HepG2 (cell line): Measurements from ENCODE around the gene ATP6V0A1. TPM values are rescaled to one million over a fixed set of nuclear protein-coding genes. Genes with fewer than 3 reads are reported as not detected.
A peak's percentile ranks its signal among the peaks of the same experiment; 100 is the strongest.

Source experiments
- ARNTL ChIP-seq: sonication (generic); formaldehyde crosslinking; IDR thresholded peaks from 2 replicates; pipeline ENCODE4 v1.4.0; 2020; ENCODE audit warnings: mild to moderate bottlenecking, missing genetic modification reagents
- ATF7-NPFF ChIP-seq: sonication (generic); formaldehyde crosslinking; IDR thresholded peaks from 2 replicates; pipeline ENCODE4 v1.8.1; 2023; ENCODE audit warnings: mild to moderate bottlenecking, low read depth, missing genetic modification reagents, moderate library complexity
- CSRNP1 ChIP-seq: sonication (generic); formaldehyde crosslinking; IDR thresholded peaks from 2 replicates; pipeline ENCODE4 v1.8.1; 2023; ENCODE audit warnings: mild to moderate bottlenecking, missing genetic modification reagents
- FOXM1 ChIP-seq: sonication (generic); formaldehyde crosslinking; IDR thresholded peaks from 2 replicates; pipeline ENCODE4 v1.5.0; 2020; ENCODE audit warnings: missing genetic modification reagents
- GFI1 ChIP-seq: sonication (generic); formaldehyde crosslinking; IDR thresholded peaks from 2 replicates; pipeline ENCODE4 v1.5.0; 2020; ENCODE audit warnings: missing genetic modification reagents, mild to moderate bottlenecking, borderline replicate concordance
- GMEB2 ChIP-seq: IDR thresholded peaks from 2 replicates; pipeline ENCODE4 v1.6.1; 2016; ENCODE audit warnings: missing biosample characterization, missing genetic modification reagents, low read depth
- MBD4 ChIP-seq: IDR thresholded peaks from 2 replicates; pipeline ENCODE4 v1.6.1; 2012; ENCODE audit warnings: low read length, inconsistent platforms, borderline replicate concordance
- MIXL1 ChIP-seq: IDR thresholded peaks from 2 replicates; pipeline ENCODE4 v1.6.1; 2016
- MLX ChIP-seq: IDR thresholded peaks from 2 replicates; pipeline ENCODE4 v1.6.1; 2016
- NR2F2 ChIP-seq: IDR thresholded peaks from 2 replicates; pipeline ENCODE4 v1.6.1; 2012; ENCODE audit warnings: low read depth, inconsistent platforms, borderline replicate concordance
- PPARG ChIP-seq: conservative IDR thresholded peaks from 2 replicates; pipeline ENCODE4 v1.6.1; 2016; ENCODE audit warnings: missing biosample characterization, missing genetic modification reagents
- RARG ChIP-seq: sonication (generic); formaldehyde crosslinking; IDR thresholded peaks from 2 replicates; pipeline ENCODE4 v1.4.0; 2020; ENCODE audit warnings: low read depth, mild to moderate bottlenecking, missing genetic modification reagents
- SP1 ChIP-seq, 2 experiments: fragments of 450-650 bp in 1 of 2; sonication (generic) in 1 of 2; formaldehyde crosslinking in 1 of 2; IDR thresholded peaks; 2 replicates each; pipeline versions ENCODE4 v1.4.0 to v1.6.1; 2016 to 2020; ENCODE audit warnings: missing genetic modification reagents in 1 of 2
- ZBTB20 ChIP-seq: sonication (generic); formaldehyde crosslinking; IDR thresholded peaks from 2 replicates; pipeline ENCODE4 v1.8.1; 2023; ENCODE audit warnings: missing genetic modification reagents, low read depth, mild to moderate bottlenecking, borderline replicate concordance
- ZNF251 ChIP-seq: sonication (generic); formaldehyde crosslinking; IDR thresholded peaks from 2 replicates; pipeline ENCODE4 v1.9.0; 2021; ENCODE audit warnings: mild to moderate bottlenecking, missing genetic modification reagents
- ZNF431 ChIP-seq: sonication (generic); formaldehyde crosslinking; IDR thresholded peaks from 2 replicates; pipeline ENCODE4 v1.9.0; 2022; ENCODE audit warnings: missing genetic modification reagents, low read depth, mild to moderate bottlenecking, borderline replicate concordance
- ZNF589 ChIP-seq: sonication (generic); formaldehyde crosslinking; conservative IDR thresholded peaks from 2 replicates; pipeline ENCODE4 v1.8.0; 2022; ENCODE audit warnings: mild to moderate bottlenecking, moderate library complexity, missing genetic modification reagents
- ZNF616 ChIP-seq: sonication (generic); formaldehyde crosslinking; IDR thresholded peaks from 2 replicates; pipeline ENCODE4 v1.5.0; 2020; ENCODE audit warnings: low read depth, mild to moderate bottlenecking, missing genetic modification reagents
- ZNF687 ChIP-seq: sonication (generic); formaldehyde crosslinking; IDR thresholded peaks from 2 replicates; pipeline ENCODE4 v1.5.1; 2020; ENCODE audit warnings: mild to moderate bottlenecking, missing genetic modification reagents, moderate library complexity
- ZSCAN21 ChIP-seq: sonication (generic); formaldehyde crosslinking; IDR thresholded peaks from 2 replicates; pipeline ENCODE4 v1.8.0; 2022; ENCODE audit warnings: mild to moderate bottlenecking, missing genetic modification reagents, moderate library complexity, borderline replicate concordance
- polyA plus RNA-seq, 8 experiments: library from polyadenylated mRNA; depleted of rRNA in 3 of 8; stranded (reverse) in 7 of 8; unstranded in 1 of 8; fragments of >200 nt; fragmentation: Illumina TruSeq in 4 of 8; extraction: Trizol in 4 of 8; gene quantifications; 2 replicates each; pipeline versions ENCODE4 v1.2.1 to v1.2.3, GENCODE V29; 2011 to 2016; ENCODE audit warnings: low read depth in 4 of 8, missing spikeins in 1 of 8, mixed read lengths in 1 of 8; ENCODE audit not compliant: insufficient read depth in 1 of 8
- total RNA-seq, 5 experiments: library from RNA; depleted of rRNA; stranded (reverse); fragments of >200 nt; fragmentation: Illumina TruSeq; extraction: Trizol; gene quantifications; 2 replicates each; pipeline ENCODE4 v1.2.3, GENCODE V29; 2016; ENCODE audit warnings: low read depth in 1 of 5

ATP6V0A1 gene
- total and polyA plus RNA-seq, 2 of the 13 experiments (the other 11 are each of a cell fraction or from before 2014, with no cell fraction given): 27.9 to 54.1 TPM

GRCh38 chr17:42541041-42541833, 82.6 kb downstream of the ATP6V0A1 start (continued):
- no peak for TF ChIP-seq ATF7-NPFF
- TF ChIP-seq GFI1 (CRISPR knock-in tag): peak; percentile 36; the same call in 1 of the 2 replicates
- no peak for TF ChIP-seq SP1 (IDR thresholded peaks at IDR 0.05)
- peak; percentile 15; the same call in 1 of the 2 replicates for TF ChIP-seq SP1 (CRISPR knock-in tag; IDR thresholded peaks at IDR 0.05)
- no peak; the same call in 1 of the 2 replicates for TF ChIP-seq ZNF616 (CRISPR knock-in tag)
- TF ChIP-seq CSRNP1: no peak
- peak; percentile 90; the same call in 1 of the 2 replicates for TF ChIP-seq ZNF431 (CRISPR knock-in tag)
- peak; percentile 78; the same call in 1 of the 2 replicates for TF ChIP-seq ZSCAN21
- peak; percentile 97 for TF ChIP-seq PPARG (CRISPR knock-in tag)
- TF ChIP-seq FOXM1 (CRISPR knock-in tag): no peak
- peak; percentile 76 for TF ChIP-seq MLX (CRISPR knock-in tag)
- peak; percentile 87 for TF ChIP-seq ARNTL (CRISPR knock-in tag)
- 0 out of 2 replicates have a peak, but pooled peaks have one; percentile 28 for TF ChIP-seq GMEB2 (CRISPR knock-in tag)
- TF ChIP-seq ZNF251 (CRISPR knock-in tag): no peak
- peak; percentile 89 for TF ChIP-seq MIXL1 (CRISPR knock-in tag)
- TF ChIP-seq NR2F2: no peak
- TF ChIP-seq ZNF687 (CRISPR knock-in tag): peak; percentile 97
- TF ChIP-seq ZBTB20: peak; percentile 94
- no peak for TF ChIP-seq MBD4
- TF ChIP-seq ZNF589: peak; percentile 94
- no peak for TF ChIP-seq RARG (CRISPR knock-in tag)
